Peyer's patch (tissue), 4 donors: ENCODE data around the gene CELSR2.

Source experiments
- POLR2A ChIP-seq, 2 donors: fragments of 450-650 bp; IDR thresholded peaks; one replicate each; pipeline ENCODE4 v1.5.1; 2017; ENCODE audit warnings: antibody characterized with exemption in 2 of 2, mild to moderate bottlenecking in 2 of 2, moderate library complexity in 2 of 2
- TF ChIP-seq, protein P1 (sequence below), 6 experiments: fragments of 450-650 bp in 4 of 6; fragments of 200-600 bp in 2 of 6; sonication (generic) in 1 of 6; IDR thresholded peaks; one replicate each; pipeline ENCODE4 v1.5.1; 2017 to 2019; ENCODE audit warnings: antibody characterized with exemption in 6 of 6, mild to moderate bottlenecking in 3 of 6, moderate library complexity in 1 of 6

- no peak for TF ChIP-seq POLR2A (IDR thresholded peaks at IDR 0.05)
- TF ChIP-seq, protein P1, sequence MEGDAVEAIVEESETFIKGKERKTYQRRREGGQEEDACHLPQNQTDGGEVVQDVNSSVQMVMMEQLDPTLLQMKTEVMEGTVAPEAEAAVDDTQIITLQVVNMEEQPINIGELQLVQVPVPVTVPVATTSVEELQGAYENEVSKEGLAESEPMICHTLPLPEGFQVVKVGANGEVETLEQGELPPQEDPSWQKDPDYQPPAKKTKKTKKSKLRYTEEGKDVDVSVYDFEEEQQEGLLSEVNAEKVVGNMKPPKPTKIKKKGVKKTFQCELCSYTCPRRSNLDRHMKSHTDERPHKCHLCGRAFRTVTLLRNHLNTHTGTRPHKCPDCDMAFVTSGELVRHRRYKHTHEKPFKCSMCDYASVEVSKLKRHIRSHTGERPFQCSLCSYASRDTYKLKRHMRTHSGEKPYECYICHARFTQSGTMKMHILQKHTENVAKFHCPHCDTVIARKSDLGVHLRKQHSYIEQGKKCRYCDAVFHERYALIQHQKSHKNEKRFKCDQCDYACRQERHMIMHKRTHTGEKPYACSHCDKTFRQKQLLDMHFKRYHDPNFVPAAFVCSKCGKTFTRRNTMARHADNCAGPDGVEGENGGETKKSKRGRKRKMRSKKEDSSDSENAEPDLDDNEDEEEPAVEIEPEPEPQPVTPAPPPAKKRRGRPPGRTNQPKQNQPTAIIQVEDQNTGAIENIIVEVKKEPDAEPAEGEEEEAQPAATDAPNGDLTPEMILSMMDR (IDR thresholded peaks at IDR 0.05): no peak
These were observed 20.8 kb downstream of the CELSR2 start for GRCh38 chr1:109269981-109270622.
